HEK293 (cell line): ENCODE results near the gene CARD11.

ENCODE experiments used
- CTCF ChIA-PET: fragments of 350-600 bp; formaldehyde crosslinking; extraction: SDS; loops from one replicate; lab custom pipeline; 2021; ENCODE audit warnings: antibody characterized with exemption; lab: Yijun Ruan, JAX
- POLR2A ChIA-PET: fragments of 300-600 bp; formaldehyde crosslinking; extraction: SDS; loops from one replicate; lab custom pipeline; 2020; ENCODE audit warnings: antibody characterized with exemption, inconsistent platforms; lab: Yijun Ruan, JAX
- H3K27ac ChIP-seq: fragments of 200-500 bp; sonication (Bioruptor generic); 2 replicates; pipeline ENCODE4 v1.5.1; 2014; ENCODE audit warnings: low read depth, low read length, control low read depth, inconsistent platforms; ENCODE audit errors: extremely low read depth
- H3K36me3 ChIP-seq, 2 experiments: fragments of 200-500 bp in 1 of 2; sonication (Bioruptor generic) in 1 of 2; 1 replicate in 1 of 2; 2 replicates in 1 of 2; pipeline ENCODE4 v1.5.1; 2014 to 2017; ENCODE audit warnings: inconsistent platforms in 2 of 2, low read length in 2 of 2; ENCODE audit not compliant: control insufficient read depth in 2 of 2, insufficient read depth in 1 of 2
- H3K4me1 ChIP-seq: fragments of 200-500 bp; sonication (Bioruptor generic); 2 replicates; pipeline ENCODE4 v1.5.1; 2014; ENCODE audit warnings: mild to moderate bottlenecking, low read length, inconsistent platforms; ENCODE audit not compliant: control insufficient read depth, insufficient read depth
- H3K4me3 ChIP-seq: 2 replicates; pipeline ENCODE4 v1.5.1; 2011; ENCODE audit warnings: low read depth, mild to moderate bottlenecking, control low read depth, low read length, moderate library complexity
- H3K9me3 ChIP-seq: fragments of 200-500 bp; sonication (Bioruptor generic); 2 replicates; pipeline ENCODE4 v1.5.1; 2014; ENCODE audit warnings: low read depth, low read length, inconsistent platforms; ENCODE audit not compliant: control insufficient read depth, insufficient read depth
- CTCF ChIP-seq: fragments of 450-650 bp; formaldehyde crosslinking; IDR thresholded peaks from 2 replicates; pipeline ENCODE4 v1.5.1; 2016; ENCODE audit warnings: missing biosample characterization, missing genetic modification characterization
- GLI4 ChIP-seq: fragments of 450-650 bp; formaldehyde crosslinking; IDR thresholded peaks from 2 replicates; pipeline ENCODE4 v1.5.1; 2016; ENCODE audit warnings: missing biosample characterization, missing genetic modification characterization
- IKZF3 ChIP-seq: fragments of 450-650 bp; IDR thresholded peaks from 2 replicates; pipeline ENCODE4 v1.5.0; 2018; ENCODE audit warnings: missing biosample characterization, mild to moderate bottlenecking, missing genetic modification characterization, moderate library complexity
- KLF1 ChIP-seq: fragments of 450-650 bp; formaldehyde crosslinking; IDR thresholded peaks from 2 replicates; pipeline ENCODE4 v1.5.1; 2016; ENCODE audit warnings: missing biosample characterization, missing genetic modification characterization
- KLF10 ChIP-seq: fragments of 450-650 bp; IDR thresholded peaks from 2 replicates; pipeline ENCODE4 v1.5.1; 2018; ENCODE audit warnings: missing biosample characterization, mild to moderate bottlenecking, missing genetic modification characterization
- KLF7 ChIP-seq: fragments of 450-650 bp; formaldehyde crosslinking; IDR thresholded peaks from 2 replicates; pipeline ENCODE4 v1.5.1; 2016; ENCODE audit warnings: missing biosample characterization, missing genetic modification characterization, borderline replicate concordance
- RBAK ChIP-seq: fragments of 450-650 bp; formaldehyde crosslinking; IDR thresholded peaks from 2 replicates; pipeline ENCODE4 v1.5.1; 2016; ENCODE audit warnings: missing biosample characterization, missing genetic modification characterization
- SETDB1 ChIP-seq: IDR thresholded peaks from one replicate; pipeline ENCODE4 v1.6.1; 2017; ENCODE audit warnings: mild to moderate bottlenecking, low read length, moderate library complexity, mixed read lengths; ENCODE audit not compliant: insufficient read length
- ZBTB11 ChIP-seq: fragments of 450-650 bp; formaldehyde crosslinking; conservative IDR thresholded peaks from 2 replicates; pipeline ENCODE4 v1.5.1; 2016; ENCODE audit warnings: low read depth, missing biosample characterization, missing genetic modification characterization
- ZIC2 ChIP-seq: fragments of 450-650 bp; formaldehyde crosslinking; IDR thresholded peaks from 2 replicates; pipeline ENCODE4 v1.5.1; 2016; ENCODE audit warnings: missing biosample characterization, missing genetic modification characterization
- ZNF114 ChIP-seq: fragments of 450-650 bp; formaldehyde crosslinking; IDR thresholded peaks from 2 replicates; pipeline ENCODE4 v1.5.0; 2017; ENCODE audit warnings: missing biosample characterization, missing genetic modification characterization
- ZNF133 ChIP-seq: fragments of 450-650 bp; formaldehyde crosslinking; IDR thresholded peaks from 2 replicates; pipeline ENCODE4 v1.5.1; 2016; ENCODE audit warnings: missing biosample characterization, missing genetic modification characterization
- ZNF24 ChIP-seq: fragments of 450-650 bp; formaldehyde crosslinking; IDR thresholded peaks from 2 replicates; pipeline ENCODE4 v1.5.1; 2016; ENCODE audit warnings: missing biosample characterization, missing genetic modification characterization
- ZNF394 ChIP-seq: fragments of 450-650 bp; formaldehyde crosslinking; IDR thresholded peaks from 2 replicates; pipeline ENCODE4 v1.5.1; 2016; ENCODE audit warnings: missing biosample characterization, missing genetic modification characterization, mild to moderate bottlenecking, moderate library complexity, borderline replicate concordance
- ZNF521 ChIP-seq: fragments of 450-650 bp; formaldehyde crosslinking; IDR thresholded peaks from 2 replicates; pipeline ENCODE4 v1.5.1; 2017; ENCODE audit warnings: missing biosample characterization, mild to moderate bottlenecking, missing genetic modification characterization
- ZNF529 ChIP-seq: fragments of 450-650 bp; formaldehyde crosslinking; IDR thresholded peaks from 2 replicates; pipeline ENCODE4 v1.5.1; 2017; ENCODE audit warnings: missing genetic modification characterization, missing biosample characterization; ENCODE audit not compliant: insufficient replicate concordance
- ZNF548 ChIP-seq: fragments of 450-650 bp; formaldehyde crosslinking; IDR thresholded peaks from 2 replicates; pipeline ENCODE4 v1.5.1; 2016; ENCODE audit warnings: missing biosample characterization, missing genetic modification characterization
- ZNF645 ChIP-seq: fragments of 450-650 bp; formaldehyde crosslinking; IDR thresholded peaks from 2 replicates; pipeline ENCODE4; 2016; ENCODE audit warnings: missing biosample characterization, missing genetic modification characterization
- ZNF658 ChIP-seq: fragments of 450-650 bp; formaldehyde crosslinking; IDR thresholded peaks from 2 replicates; pipeline ENCODE4; 2016; ENCODE audit warnings: missing biosample characterization, missing genetic modification characterization
- ZNF670 ChIP-seq: fragments of 450-650 bp; formaldehyde crosslinking; IDR thresholded peaks from 2 replicates; pipeline ENCODE4 v1.5.1; 2016; ENCODE audit warnings: missing biosample characterization, missing genetic modification characterization, low read depth
- ZNF677 ChIP-seq: fragments of 450-650 bp; IDR thresholded peaks from 2 replicates; pipeline ENCODE4 v1.5.0; 2018; ENCODE audit warnings: missing biosample characterization, mild to moderate bottlenecking, missing genetic modification characterization, moderate library complexity
- ZNF701 ChIP-seq: fragments of 450-650 bp; formaldehyde crosslinking; IDR thresholded peaks from 2 replicates; pipeline ENCODE4 v1.5.1; 2016; ENCODE audit warnings: missing biosample characterization, missing genetic modification characterization

The CARD11 gene

GRCh38 chr7:3007696-3008095 lies 36.0 kb downstream of the CARD11 start:
- Histone ChIP-seq H3K9me3 (no peaks in the 10 kb centered on the region), H3K36me3 (no peaks in the 10 kb centered on the region), H3K27ac (no peak overlapping the region), H3K4me3 (no peak overlapping the region), H3K4me1 (no peaks in the 10 kb centered on the region)
- TF ChIP-seq ZNF114 (no peak), CTCF (tag by site-specific recombination) (no peak), ZNF529 (no peak), ZNF394 (tag by site-specific recombination) (no peak), ZNF133 (tag by site-specific recombination) (no peak), ZNF670 (tag by site-specific recombination) (no peak), ZNF701 (tag by site-specific recombination) (no peak)
- POLR2A ChIA-PET = no interaction called here
- CTCF ChIA-PET = interaction anchor here (0.6 to 0.9 kb wide), 2 partner anchors 58 to 298 kb away, joined by 3 to 4 read pairs; no protein-coding TSS in a partner anchor

GRCh38 chr7:3005257-3005656 lies 38.4 kb downstream of the CARD11 start:
- Histone ChIP-seq H3K4me3 (no peak overlapping the region), H3K36me3 (no peaks in the 10 kb centered on the region), H3K4me1 (no peaks in the 10 kb centered on the region), H3K9me3 (no peaks in the 10 kb centered on the region)
- TF ChIP-seq RBAK (tag by site-specific recombination) (no peak), KLF1 (tag by site-specific recombination) (no peak), ZIC2 (tag by site-specific recombination) (no peak), ZBTB11 (tag by site-specific recombination) (no peak), ZNF24 (no peak), SETDB1 (no peak), ZNF521 (tag by site-specific recombination) (no peak), KLF7 (tag by site-specific recombination) (no peak), GLI4 (tag by site-specific recombination) (no peak), ZNF645 (tag by site-specific recombination) (no peak), ZNF658 (tag by site-specific recombination) (no peak), KLF10 (no peak), ZNF677 (tag by site-specific recombination) (no peak), IKZF3 (tag by site-specific recombination) (no peak), ZNF548 (tag by site-specific recombination) (no peak)
- TF ChIP-seq, all 188 proteins: peak for 0
- POLR2A ChIA-PET = interaction anchor here (0.5 kb wide), 1 partner anchor 16 kb away, joined by 3 read pairs; no protein-coding TSS in a partner anchor
- no peak overlapping the region for H3K27ac ChIP-seq
- CTCF ChIA-PET = interaction anchor here (0.6 kb wide), 1 partner anchor 1511 kb away, joined by 3 read pairs; no protein-coding TSS in a partner anchor
